Trophoblast cell (in vitro differentiated cells and primary cell): ENCODE measurements around the gene FAM222B.
A peak's percentile ranks its signal among the peaks of the same experiment; 100 is the strongest.

Source experiments
- DNase-seq, 2 donors: peaks; one replicate each; pipeline ENCODE4 v3.0.0-alpha.2; 2016
- H2AFZ ChIP-seq: 2 replicates; pipeline ENCODE4 v1.6.1; 2013; ENCODE audit warnings: low read length, moderate library complexity, mild to moderate bottlenecking; ENCODE audit not compliant: insufficient read depth, poor library complexity
- H2AK5ac ChIP-seq: 2 replicates; pipeline ENCODE4 v1.6.1; 2013; ENCODE audit warnings: mild to moderate bottlenecking, low read length
- H2BK120ac ChIP-seq: 2 replicates; pipeline ENCODE4 v1.6.1; 2013; ENCODE audit warnings: low read length, mild to moderate bottlenecking, moderate library complexity; ENCODE audit not compliant: insufficient read depth, poor library complexity
- H2BK12ac ChIP-seq: 2 replicates; pipeline ENCODE4 v1.6.1; 2013; ENCODE audit warnings: mild to moderate bottlenecking, low read length, moderate library complexity
- H2BK5ac ChIP-seq: 2 replicates; pipeline ENCODE4 v1.6.1; 2013; ENCODE audit warnings: low read length, low read depth, moderate library complexity, mild to moderate bottlenecking; ENCODE audit not compliant: poor library complexity
- H3K14ac ChIP-seq: 2 replicates; pipeline ENCODE4 v1.6.1; 2013; ENCODE audit warnings: mild to moderate bottlenecking, low read length
- H3K18ac ChIP-seq: 2 replicates; pipeline ENCODE4 v1.6.1; 2013; ENCODE audit warnings: mild to moderate bottlenecking, low read length
- H3K23ac ChIP-seq: 2 replicates; pipeline ENCODE4 v1.6.1; 2013; ENCODE audit warnings: low read length
- H3K27ac ChIP-seq: 2 replicates; pipeline ENCODE4 v1.5.1; 2013; ENCODE audit warnings: low read depth, mild to moderate bottlenecking, inconsistent platforms, low read length, moderate library complexity
- H3K27me3 ChIP-seq: 2 replicates; pipeline ENCODE4 v1.6.1; 2013; ENCODE audit warnings: inconsistent platforms, mild to moderate bottlenecking, low read length, moderate library complexity; ENCODE audit not compliant: insufficient read depth
- H3K36me3 ChIP-seq, 2 experiments: 1 replicate in 1 of 2; 2 replicates in 1 of 2; pipeline ENCODE4 v1.6.1; 2013; ENCODE audit warnings: low read length in 2 of 2, mild to moderate bottlenecking in 2 of 2, moderate library complexity in 1 of 2; ENCODE audit not compliant: insufficient read depth in 2 of 2, control insufficient read depth in 1 of 2
- H3K4ac ChIP-seq: 2 replicates; pipeline ENCODE4 v1.6.1; 2013; ENCODE audit warnings: low read depth, mild to moderate bottlenecking, low read length, moderate library complexity
- H3K4me1 ChIP-seq, 2 experiments: 1 replicate in 1 of 2; 2 replicates in 1 of 2; pipeline ENCODE4 v1.6.1; 2013; ENCODE audit warnings: low read length in 2 of 2, mild to moderate bottlenecking in 2 of 2, moderate library complexity in 1 of 2; ENCODE audit not compliant: insufficient read depth in 2 of 2, control insufficient read depth in 1 of 2
- H3K4me2 ChIP-seq: 2 replicates; pipeline ENCODE4 v1.6.1; 2013; ENCODE audit warnings: inconsistent platforms, mild to moderate bottlenecking, low read length, moderate library complexity
- H3K4me3 ChIP-seq: 2 replicates; pipeline ENCODE4 v1.5.1; 2013; ENCODE audit warnings: mild to moderate bottlenecking, low read depth, low read length, inconsistent platforms
- H3K79me1 ChIP-seq: one replicate; pipeline ENCODE4 v1.6.1; 2013; ENCODE audit warnings: low read length
- H3K79me2 ChIP-seq: 2 replicates; pipeline ENCODE4 v1.6.1; 2013; ENCODE audit warnings: low read length, mild to moderate bottlenecking; ENCODE audit not compliant: control insufficient read depth, insufficient read depth, poor library complexity
- H3K9ac ChIP-seq: 2 replicates; pipeline ENCODE4 v1.6.1; 2013; ENCODE audit warnings: mild to moderate bottlenecking, low read length
- H3K9me3 ChIP-seq: 2 replicates; pipeline ENCODE4 v1.6.1; 2013; ENCODE audit warnings: low read depth, mild to moderate bottlenecking, control low read depth, inconsistent platforms, low read length; ENCODE audit not compliant: insufficient read depth
- H4K12ac ChIP-seq: 2 replicates; pipeline ENCODE4 v1.6.1; 2013; ENCODE audit warnings: low read depth, mild to moderate bottlenecking, low read length, moderate library complexity
- H4K8ac ChIP-seq: 2 replicates; pipeline ENCODE4 v1.6.1; 2013; ENCODE audit warnings: low read depth, mild to moderate bottlenecking, low read length, moderate library complexity
- H4K91ac ChIP-seq: one replicate; pipeline ENCODE4 v1.6.1; 2013; ENCODE audit warnings: low read depth, mild to moderate bottlenecking, low read length, moderate library complexity
- WGBS: extraction: QIAGEN DNeasy Blood & Tissue Kit; methylation state at CpG from one replicate; pipeline ENCODE4 v1.1.7; 2013; ENCODE audit warnings: missing lambda C conversion rate; ENCODE audit not compliant: insufficient read length, insufficient coverage; ENCODE audit errors: extremely low coverage; 5-methylcytosine and 5-hydroxymethylcytosine counted together

The FAM222B gene

DNA sequence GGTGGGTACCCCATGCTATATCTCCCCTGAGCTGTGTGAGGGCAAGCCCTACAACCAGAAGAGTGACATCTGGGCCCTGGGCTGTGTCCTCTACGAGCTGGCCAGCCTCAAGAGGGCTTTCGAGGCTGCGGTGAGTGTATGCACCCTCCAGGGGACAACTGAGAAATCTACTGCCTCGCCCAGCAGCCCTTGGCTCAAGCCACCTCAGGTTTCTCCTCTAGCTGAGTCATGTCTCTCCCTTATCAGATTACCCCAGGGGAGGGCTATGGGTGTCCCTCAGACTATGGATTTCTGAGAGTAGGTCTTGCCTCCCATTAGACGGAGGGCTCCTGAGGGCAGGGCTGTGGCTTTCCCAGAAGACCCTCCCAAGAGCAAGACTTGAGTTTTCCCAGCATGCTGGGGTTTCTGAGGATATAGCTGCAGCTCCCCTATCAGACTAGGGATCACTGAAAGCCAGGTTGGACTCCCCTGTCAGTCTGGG lies 107.3 kb downstream of the FAM222B start:
- peaks cover 3% of the 10 kb centered on the region in 2 experiments for H3K36me3 ChIP-seq
- no CpG with 5 or more reads among the region's 5 CpGs for WGBS
- H3K4ac ChIP-seq: no peak overlapping the region

DNA sequence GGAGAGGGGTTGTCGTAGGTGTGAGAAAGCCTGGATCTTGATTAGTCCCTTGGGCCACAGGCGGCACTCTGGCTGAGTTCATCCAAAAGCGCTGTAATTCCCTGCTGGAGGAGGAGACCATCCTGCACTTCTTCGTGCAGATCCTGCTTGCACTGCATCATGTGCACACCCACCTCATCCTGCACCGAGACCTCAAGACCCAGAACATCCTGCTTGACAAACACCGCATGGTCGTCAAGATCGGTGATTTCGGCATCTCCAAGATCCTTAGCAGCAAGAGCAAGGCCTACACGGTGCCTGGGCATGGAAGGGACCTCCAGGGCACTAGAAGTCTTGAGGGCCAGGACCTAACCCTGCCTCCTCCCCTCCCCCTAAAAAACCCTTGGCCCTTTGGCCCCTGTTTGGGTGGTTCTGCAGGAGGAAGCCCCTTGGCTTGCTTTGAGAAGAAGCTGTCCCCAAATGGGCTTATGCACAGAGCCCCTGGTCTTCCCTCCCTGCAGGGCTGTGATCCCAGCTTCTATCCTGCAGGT lies 107.8 kb downstream of the FAM222B start:
- Histone ChIP-seq H3K79me1 (peaks cover 3% of the 10 kb centered on the region), H3K14ac (no peak overlapping the region), H4K91ac (no peak overlapping the region), H3K79me2 (no peaks in the 10 kb centered on the region), H3K9me3 (peaks cover 6% of the 10 kb centered on the region), H2BK12ac (no peak overlapping the region), H3K4me3 (no peak overlapping the region), H3K4ac (no peak overlapping the region), H3K4me1 (peaks cover 13 to 18% of the 10 kb centered on the region in 2 experiments), H4K8ac (no peak overlapping the region), H3K9ac (no peak overlapping the region), H4K12ac (no peak overlapping the region), H2BK5ac (no peak overlapping the region), H2AFZ (no peak overlapping the region), H3K23ac (no peak overlapping the region), H3K4me2 (no peak overlapping the region), H3K18ac (no peak overlapping the region), H2BK120ac (no peak overlapping the region), H3K27ac (no peak overlapping the region), H3K27me3 (no peaks in the 10 kb centered on the region), H3K36me3 (peaks cover 2 to 3% of the 10 kb centered on the region in 2 experiments), H2AK5ac (no peak overlapping the region)
- WGBS: no CpG with 5 or more reads among the region's 10 CpGs
- no peak for DNase-seq

More for the DNA sequence above, 107.3 kb downstream of the FAM222B start:
- Histone ChIP-seq H3K27me3 (no peaks in the 10 kb centered on the region), H3K9me3 (peaks cover 6% of the 10 kb centered on the region), H2AFZ (no peak overlapping the region), H2BK12ac (no peak overlapping the region), H3K4me3 (no peak overlapping the region), H3K4me1 (peaks cover 13 to 18% of the 10 kb centered on the region in 2 experiments), H4K8ac (no peak overlapping the region), H3K79me2 (no peaks in the 10 kb centered on the region), H2BK120ac (no peak overlapping the region), H3K4me2 (no peak overlapping the region), H3K18ac (no peak overlapping the region), H3K23ac (no peak overlapping the region), H3K14ac (no peak overlapping the region), H3K27ac (no peak overlapping the region), H4K91ac (no peak overlapping the region), H3K9ac (no peak overlapping the region), H4K12ac (no peak overlapping the region), H2AK5ac (no peak overlapping the region), H2BK5ac (no peak overlapping the region), H3K79me1 (peaks cover 3% of the 10 kb centered on the region)
- DNase-seq: peak in 1 of 2 donors; percentile 60

DNA sequence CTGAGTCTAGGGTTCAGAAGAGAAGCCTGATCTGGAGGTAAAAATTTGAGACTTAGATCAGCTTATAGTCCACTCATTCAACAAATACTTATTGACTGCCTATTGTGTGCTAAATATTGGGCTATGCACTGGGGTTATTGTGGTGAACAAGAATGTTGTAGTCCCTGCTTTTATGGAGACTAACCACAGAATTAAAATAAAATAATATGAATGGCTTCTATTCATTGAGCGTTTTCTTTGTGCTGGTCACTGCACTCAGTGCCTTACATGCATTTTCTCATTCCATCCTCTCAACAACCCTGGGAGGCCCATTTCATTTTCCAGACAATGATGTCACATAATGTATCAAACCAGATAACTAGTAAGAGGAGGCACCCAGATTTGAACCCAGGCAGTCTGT lies 109.2 kb downstream of the FAM222B start:
- no peak overlapping the region for H2BK120ac ChIP-seq
- H4K12ac ChIP-seq: no peak overlapping the region
- H3K4me2 ChIP-seq: no peak overlapping the region
- no peak overlapping the region for H3K4ac ChIP-seq
- no peak overlapping the region for H3K4me3 ChIP-seq
- H2BK5ac ChIP-seq: no peak overlapping the region
- H3K9me3 ChIP-seq: peaks cover 6% of the 10 kb centered on the region
- no CpG with 5 or more reads among the region's 1 CpG for whole genome bisulfite sequencing
- peaks cover 4% of the 10 kb centered on the region for H3K79me1 ChIP-seq
- peaks cover 5 to 13% of the 10 kb centered on the region in 2 experiments for H3K4me1 ChIP-seq
- no peak overlapping the region for H3K27ac ChIP-seq
- H2BK12ac ChIP-seq: no peak overlapping the region
- no peak overlapping the region for H2AFZ ChIP-seq
- H3K79me2 ChIP-seq: peaks cover 2% of the 10 kb centered on the region
- no peak overlapping the region for H3K18ac ChIP-seq
- no peak overlapping the region for H2AK5ac ChIP-seq
- H4K91ac ChIP-seq: no peak overlapping the region
- no peaks in the 10 kb centered on the region for H3K27me3 ChIP-seq
- no peak overlapping the region for H3K14ac ChIP-seq
- no peak overlapping the region for H3K23ac ChIP-seq
- DNase-seq: no peak
- H3K9ac ChIP-seq: no peak overlapping the region
- peaks cover 2 to 3% of the 10 kb centered on the region in 2 experiments for H3K36me3 ChIP-seq
- no peak overlapping the region for H4K8ac ChIP-seq

DNA sequence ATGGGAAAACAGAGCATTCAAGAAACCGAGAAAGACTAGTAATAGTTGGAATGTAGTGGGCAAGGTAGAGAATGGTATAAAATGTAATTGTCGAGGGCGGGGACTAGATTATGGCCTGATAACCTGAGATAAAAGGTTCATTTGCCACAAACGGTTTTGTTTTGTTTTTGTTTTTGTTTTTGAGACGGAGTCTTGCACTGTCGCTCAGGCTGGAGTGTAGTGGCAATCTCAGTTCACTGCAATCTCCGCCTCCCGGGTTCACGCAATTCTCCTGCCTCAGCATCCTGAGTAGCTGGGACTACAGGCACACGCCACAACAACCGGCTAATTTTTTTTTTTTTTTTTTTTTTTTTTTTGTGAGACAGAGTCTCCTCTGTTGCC lies 112.7 kb downstream of the FAM222B start:
- no peak overlapping the region for H2AK5ac ChIP-seq
- no peak for DNase-seq
- no peak overlapping the region for H4K12ac ChIP-seq
- H2AFZ ChIP-seq: no peak overlapping the region
- no peaks in the 10 kb centered on the region for H3K27me3 ChIP-seq
- no peak overlapping the region for H3K27ac ChIP-seq
- no peak overlapping the region for H3K9ac ChIP-seq
- peaks cover 3% of the 10 kb centered on the region in 2 experiments for H3K36me3 ChIP-seq
- H3K4ac ChIP-seq: no peak overlapping the region
- no peak overlapping the region for H3K4me3 ChIP-seq
- H3K23ac ChIP-seq: no peak overlapping the region
- 100% methylated on average over 2 of the region's 11 CpGs for WGBS
- no peak overlapping the region for H2BK120ac ChIP-seq
- no peak overlapping the region for H4K8ac ChIP-seq
- H3K4me1 ChIP-seq: peaks cover 7 to 8% of the 10 kb centered on the region in 2 experiments
- H4K91ac ChIP-seq: no peak overlapping the region
- H2BK12ac ChIP-seq: no peak overlapping the region
- peaks cover 10% of the 10 kb centered on the region for H3K79me2 ChIP-seq
- H3K79me1 ChIP-seq: peaks cover 28% of the 10 kb centered on the region
- no peak overlapping the region for H2BK5ac ChIP-seq
- no peaks in the 10 kb centered on the region for H3K9me3 ChIP-seq
- no peak overlapping the region for H3K18ac ChIP-seq
- no peak overlapping the region for H3K14ac ChIP-seq
- H3K4me2 ChIP-seq: no peak overlapping the region
